Mesodermal cell (in vitro differentiated cells): Measurements from ENCODE around the gene GSX1.

ENCODE experiments used
- H3K27ac ChIP-seq: 2 replicates; pipeline ENCODE4 v1.7.0; 2013; ENCODE audit warnings: mild to moderate bottlenecking, low read depth, low read length, moderate library complexity; ENCODE audit not compliant: severe bottlenecking
- H3K36me3 ChIP-seq: 2 replicates; pipeline ENCODE4 v1.7.1; 2013; ENCODE audit warnings: mild to moderate bottlenecking, low read length, moderate library complexity; ENCODE audit not compliant: control insufficient read depth, insufficient read depth
- H3K4me1 ChIP-seq: one replicate; pipeline ENCODE4 v1.7.1; 2013; ENCODE audit warnings: mild to moderate bottlenecking, low read length; ENCODE audit not compliant: insufficient read depth, control insufficient read depth, poor library complexity, severe bottlenecking
- H3K4me3 ChIP-seq: 2 replicates; pipeline ENCODE4 v1.7.0; 2013; ENCODE audit warnings: low read length, control low read depth, mild to moderate bottlenecking; ENCODE audit not compliant: insufficient read depth, poor library complexity, severe bottlenecking; ENCODE audit errors: extremely low read depth
- H3K9me3 ChIP-seq: 2 replicates; pipeline ENCODE4 v1.7.1; 2013; ENCODE audit warnings: mild to moderate bottlenecking, low read length, moderate library complexity; ENCODE audit not compliant: control insufficient read depth
- WGBS, 2 experiments: methylation state at CpG; one replicate each; pipeline ENCODE4 v1.1.5; 2013; ENCODE audit warnings: missing lambda C conversion rate in 2 of 2; ENCODE audit not compliant: insufficient coverage in 2 of 2; 5-methylcytosine and 5-hydroxymethylcytosine counted together

The GSX1 gene

DNA sequence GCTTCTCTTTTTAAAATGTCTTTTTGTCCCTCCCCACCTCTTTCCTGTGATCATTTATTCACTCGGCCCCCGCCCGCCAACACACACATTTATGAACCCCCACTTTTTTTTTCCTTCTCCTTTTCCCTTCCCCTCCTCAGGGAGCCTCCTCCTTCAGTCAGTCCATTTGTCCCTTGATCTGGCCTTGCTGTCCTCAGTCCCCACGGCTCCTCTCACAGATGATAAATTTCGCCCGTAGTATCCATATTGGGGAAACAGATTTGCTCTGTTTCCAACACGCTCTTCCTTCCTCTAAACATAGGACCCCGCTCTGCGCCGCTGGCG, 2.0 kb downstream of the GSX1 start:
- WGBS, 2 experiments: 6 to 8% methylated on average over 6 to 11 of the region's 11 CpGs
- no peaks in the 10 kb centered on the region for H3K9me3 ChIP-seq
- no peak overlapping the region for H3K27ac ChIP-seq
- H3K4me3 ChIP-seq: no peak overlapping the region
- no peaks in the 10 kb centered on the region for H3K36me3 ChIP-seq
- H3K4me1 ChIP-seq: no peaks in the 10 kb centered on the region

DNA sequence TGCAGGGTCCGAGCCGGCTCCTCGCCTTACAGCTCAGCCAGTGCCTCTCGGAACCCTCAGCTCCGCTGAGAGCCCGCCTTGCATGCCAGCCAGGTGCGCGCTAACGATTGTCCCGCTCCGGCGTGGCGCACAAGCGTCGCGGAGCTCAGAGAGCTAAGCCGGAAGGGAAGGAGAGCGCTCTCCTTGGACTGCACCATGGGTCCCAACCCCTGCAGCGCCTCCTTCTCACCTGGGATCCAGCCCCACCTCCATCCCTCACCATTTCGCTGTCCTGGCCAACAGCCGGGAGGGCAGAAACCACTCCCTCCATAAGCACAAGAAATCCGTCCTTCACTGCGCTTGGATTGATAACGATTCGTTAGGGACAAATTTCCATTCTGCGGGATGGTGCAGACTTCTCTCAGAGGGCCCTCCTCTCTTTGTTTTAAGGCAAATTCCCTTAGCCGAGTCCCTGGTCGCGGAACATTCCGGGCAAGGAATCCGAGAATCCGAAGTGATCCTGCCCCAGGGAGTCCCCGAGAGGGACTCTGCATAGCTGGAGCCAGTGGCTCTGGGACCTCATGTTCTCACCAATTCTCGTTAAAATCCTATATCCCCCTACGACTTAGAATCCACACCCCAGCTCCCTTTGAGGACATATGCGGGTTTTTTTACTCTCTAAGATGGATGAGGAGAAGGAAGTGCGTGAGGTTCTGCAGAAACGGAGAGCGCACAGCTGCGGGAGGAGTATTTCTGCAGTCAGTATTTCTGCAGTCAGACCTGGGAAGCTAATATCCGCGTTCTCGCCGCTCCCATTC, 2.8 kb downstream of the GSX1 start:
- Histone ChIP-seq H3K36me3 (no peaks in the 10 kb centered on the region), H3K27ac (no peak overlapping the region), H3K4me3 (no peak overlapping the region), H3K4me1 (no peaks in the 10 kb centered on the region), H3K9me3 (no peaks in the 10 kb centered on the region)
- 0 to 2% methylated on average over 30 to 32 of the region's 44 CpGs for WGBS, 2 experiments

DNA sequence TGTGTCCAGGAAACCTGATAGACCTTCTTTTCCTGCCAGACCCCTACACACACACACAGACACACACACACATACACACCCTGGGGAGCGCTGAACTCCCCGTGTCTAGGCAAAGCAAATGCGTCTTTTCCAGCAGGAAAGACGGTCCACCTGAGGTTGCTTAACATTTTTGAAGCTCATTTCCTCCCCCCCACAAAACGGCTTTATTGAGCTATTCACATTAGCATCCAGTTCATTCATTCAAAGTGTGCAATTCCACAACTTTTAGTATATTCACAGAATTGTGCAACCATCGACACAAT, 3.4 kb downstream of the GSX1 start:
- WGBS, 2 experiments: 8 to 13% methylated on average over 5 to 6 of the region's 6 CpGs
- Histone ChIP-seq H3K9me3 (no peaks in the 10 kb centered on the region), H3K27ac (no peak overlapping the region), H3K4me3 (no peak overlapping the region), H3K4me1 (no peaks in the 10 kb centered on the region), H3K36me3 (no peaks in the 10 kb centered on the region)

DNA sequence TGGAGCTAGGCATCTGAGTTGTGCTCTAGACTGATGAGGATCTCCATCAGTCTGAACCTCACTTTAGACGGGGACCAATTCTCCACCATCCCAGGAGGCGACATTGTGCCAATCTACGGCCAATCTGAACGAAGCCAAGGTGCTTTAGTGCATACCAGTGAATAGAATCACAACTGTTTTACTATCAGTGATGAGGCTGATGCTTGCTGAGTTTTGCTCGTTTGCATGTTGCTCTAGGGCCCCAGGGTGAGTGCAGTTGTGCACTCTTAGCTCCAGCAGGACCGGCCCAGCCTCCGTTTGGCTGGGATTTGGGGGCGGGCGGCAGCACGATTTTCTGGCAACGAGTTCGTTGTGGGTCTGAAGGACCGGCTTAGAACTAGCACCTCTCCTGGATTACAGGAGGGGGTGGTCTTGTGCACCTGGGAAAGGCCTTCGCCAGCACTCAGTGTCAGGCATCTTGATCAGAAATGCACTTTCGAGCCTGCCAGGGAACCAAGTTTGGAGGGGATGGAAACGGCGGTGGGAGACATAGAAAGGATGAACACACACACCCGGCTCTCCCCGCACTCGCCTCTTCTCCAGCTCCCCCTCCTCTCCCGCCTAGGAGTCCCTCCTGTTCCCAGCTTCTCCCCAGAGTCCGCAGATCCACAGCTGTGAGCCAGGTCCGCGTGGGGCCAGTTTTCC, 4.4 kb downstream of the GSX1 start:
- H3K4me3 ChIP-seq: no peak overlapping the region
- H3K36me3 ChIP-seq: no peaks in the 10 kb centered on the region
- no peaks in the 10 kb centered on the region for H3K9me3 ChIP-seq
- H3K27ac ChIP-seq: no peak overlapping the region
- 0 to 1% methylated on average over 21 of the region's 24 CpGs for WGBS, 2 experiments
- no peaks in the 10 kb centered on the region for H3K4me1 ChIP-seq

DNA sequence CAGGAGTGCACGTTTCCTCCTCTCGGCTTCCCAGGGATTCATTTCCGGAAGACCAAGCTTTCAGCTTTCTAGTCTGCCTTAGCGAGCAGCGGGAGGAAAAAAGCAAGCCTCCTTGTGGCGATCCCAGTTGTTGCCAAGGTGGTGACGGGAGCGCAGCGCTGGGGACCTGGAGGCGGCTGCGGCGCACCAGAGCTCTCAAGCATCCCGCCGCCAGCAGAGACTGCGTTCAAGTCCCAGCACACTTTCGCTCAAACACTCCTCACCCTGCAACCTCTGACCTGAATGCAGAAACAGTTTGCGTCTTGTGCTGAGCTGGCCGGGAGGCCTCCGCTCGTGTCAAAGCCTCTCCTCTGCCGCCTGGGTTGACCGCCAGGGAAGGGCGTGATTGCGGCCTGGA, 4.9 kb downstream of the GSX1 start:
- Histone ChIP-seq H3K9me3 (no peaks in the 10 kb centered on the region), H3K27ac (no peak overlapping the region), H3K4me1 (no peaks in the 10 kb centered on the region), H3K36me3 (no peaks in the 10 kb centered on the region), H3K4me3 (no peak overlapping the region)
- WGBS, 2 experiments: 2 to 4% methylated on average over 20 of the region's 24 CpGs

DNA sequence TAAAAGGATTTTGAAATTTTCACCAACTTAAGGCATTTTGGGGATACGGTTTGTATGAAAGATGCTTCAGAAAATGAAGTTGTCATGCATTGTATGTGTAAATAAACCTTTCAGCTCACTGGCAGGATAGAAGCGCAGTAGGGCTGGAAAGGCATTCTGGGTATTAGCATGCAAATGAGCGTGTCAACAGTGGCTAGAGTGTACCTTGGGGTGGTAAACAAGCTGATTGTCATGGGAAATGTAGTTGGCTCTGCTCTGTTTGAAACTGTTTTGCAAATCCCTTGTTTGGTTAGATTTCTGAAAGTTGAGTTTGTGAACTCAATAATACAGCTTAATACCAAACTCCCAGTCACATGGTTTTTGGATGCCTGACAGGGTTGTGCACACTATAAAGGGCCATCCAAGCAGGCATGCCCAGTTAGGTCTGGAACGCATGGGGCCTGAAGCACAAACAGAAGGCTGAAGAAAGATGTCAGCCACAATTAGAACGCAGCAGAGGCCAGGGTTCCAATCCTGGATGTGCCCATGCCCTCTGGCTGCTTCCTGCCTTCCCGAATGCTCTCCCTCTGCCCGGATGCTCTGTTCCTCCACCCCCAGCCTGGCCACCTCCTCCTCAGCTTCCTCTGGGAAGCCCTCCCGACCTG, 14.6 kb downstream of the GSX1 start:
- Histone ChIP-seq H3K9me3 (no peaks in the 10 kb centered on the region), H3K4me1 (no peaks in the 10 kb centered on the region), H3K27ac (no peak overlapping the region), H3K4me3 (no peak overlapping the region), H3K36me3 (no peaks in the 10 kb centered on the region)
- 43 to 53% methylated on average over 7 to 8 of the region's 8 CpGs for WGBS, 2 experiments

DNA sequence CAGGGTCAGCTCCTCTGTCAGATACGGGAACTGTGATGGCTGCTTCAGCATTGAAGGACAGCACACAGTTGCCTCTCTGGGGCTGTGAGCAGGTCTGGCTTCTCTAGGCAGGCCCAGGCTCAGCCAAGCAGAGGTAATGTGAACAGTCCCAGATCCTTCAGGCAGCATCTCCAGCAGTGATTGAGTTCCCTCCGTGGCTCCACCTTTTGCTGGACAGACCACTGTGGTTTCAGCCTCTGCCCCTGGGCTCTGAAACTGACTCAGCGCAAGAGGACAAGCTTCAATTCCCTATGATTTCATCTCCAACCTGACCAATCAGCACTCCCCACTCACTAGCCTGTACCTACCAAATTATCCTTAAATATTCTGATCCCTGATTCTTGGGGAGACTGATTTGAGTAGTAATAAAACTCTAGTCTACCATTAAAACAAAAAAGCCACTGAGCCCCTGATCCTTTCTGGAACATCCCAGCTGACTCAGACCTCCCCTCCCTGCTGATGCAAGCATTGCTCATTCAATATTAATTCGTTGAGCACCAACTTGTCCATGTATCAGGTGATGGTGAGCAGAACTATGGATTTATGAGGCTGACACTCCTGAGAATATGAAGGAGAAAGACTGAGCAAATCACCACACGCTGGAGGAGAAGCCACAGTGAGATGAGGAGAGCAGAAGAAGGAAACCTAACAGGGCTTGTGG, 16.7 kb downstream of the GSX1 start:
- no peaks in the 10 kb centered on the region for H3K4me1 ChIP-seq
- no peaks in the 10 kb centered on the region for H3K9me3 ChIP-seq
- H3K4me3 ChIP-seq: no peak overlapping the region
- WGBS, 2 experiments: 82 to 85% methylated on average over 3 to 4 of the region's 5 CpGs
- H3K27ac ChIP-seq: no peak overlapping the region
- H3K36me3 ChIP-seq: no peaks in the 10 kb centered on the region

DNA sequence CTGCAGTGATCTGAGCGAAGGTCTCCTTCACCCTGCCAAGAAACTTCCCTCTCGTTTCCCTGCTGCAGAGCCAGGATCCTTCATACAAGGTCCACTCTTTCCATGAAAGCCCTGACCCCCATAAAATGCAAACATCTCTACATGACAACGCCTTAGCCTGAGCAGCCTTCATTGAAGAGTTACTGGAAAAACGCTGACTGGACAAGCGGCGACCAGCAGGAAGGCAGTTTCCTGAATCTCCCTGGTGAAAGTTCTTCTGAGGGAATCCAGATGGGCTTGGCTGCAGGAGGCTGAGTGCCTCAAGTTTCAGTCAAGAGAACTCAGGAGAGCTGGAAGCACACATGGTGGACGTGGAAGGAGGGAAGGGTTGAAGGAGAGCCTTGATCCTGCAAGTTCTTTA, 17.7 kb downstream of the GSX1 start:
- WGBS, 2 experiments: 75 to 85% methylated on average over 6 to 7 of the region's 7 CpGs
- Histone ChIP-seq H3K4me1 (no peaks in the 10 kb centered on the region), H3K4me3 (no peak overlapping the region), H3K36me3 (no peaks in the 10 kb centered on the region), H3K9me3 (no peaks in the 10 kb centered on the region), H3K27ac (no peak overlapping the region)

DNA sequence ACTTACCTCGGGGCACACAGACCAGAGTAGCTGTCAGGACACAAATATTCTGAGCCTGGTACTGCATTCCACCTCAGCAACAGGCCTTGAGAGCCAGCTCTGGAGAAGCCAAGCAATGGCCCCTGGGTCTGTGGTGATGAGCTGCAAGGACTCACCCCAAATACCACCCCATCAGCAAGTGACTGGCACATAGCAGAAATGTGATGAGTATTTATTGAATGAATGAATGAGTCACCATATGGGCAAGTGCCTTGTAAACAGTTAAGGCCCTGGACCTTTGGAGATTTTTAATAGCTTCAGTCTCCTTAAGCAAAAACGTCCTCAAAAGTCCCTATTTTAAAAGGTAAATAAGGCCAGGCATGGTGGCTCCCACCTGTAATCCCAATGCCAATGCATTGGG, 18.2 kb downstream of the GSX1 start:
- H3K4me3 ChIP-seq: no peak overlapping the region
- 40 to 60% methylated on average over 1 of the region's 2 CpGs for WGBS, 2 experiments
- no peak overlapping the region for H3K27ac ChIP-seq
- no peaks in the 10 kb centered on the region for H3K9me3 ChIP-seq
- H3K36me3 ChIP-seq: no peaks in the 10 kb centered on the region
- H3K4me1 ChIP-seq: no peaks in the 10 kb centered on the region

DNA sequence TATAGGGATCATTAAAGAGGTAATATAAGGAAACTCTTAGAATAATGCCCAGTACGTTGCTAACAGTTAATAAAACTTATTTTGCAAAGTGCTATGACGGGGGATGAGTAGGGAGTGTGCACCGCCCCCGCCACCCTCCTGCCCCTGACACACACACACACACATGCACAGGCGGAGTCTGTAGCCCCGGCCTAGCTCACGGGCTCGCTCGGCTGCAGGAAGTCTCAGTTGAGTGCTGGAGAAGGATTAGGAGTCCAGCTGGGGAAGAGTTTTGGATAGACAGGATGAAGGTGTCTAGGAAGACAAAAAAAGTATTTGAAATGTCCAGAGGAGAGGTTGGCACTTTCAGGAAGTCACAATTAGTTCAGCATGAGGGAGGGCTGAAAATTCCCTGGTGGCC, 21.5 kb downstream of the GSX1 start:
- Histone ChIP-seq H3K36me3 (no peaks in the 10 kb centered on the region), H3K4me1 (no peaks in the 10 kb centered on the region), H3K27ac (no peak overlapping the region), H3K9me3 (no peaks in the 10 kb centered on the region), H3K4me3 (no peak overlapping the region)
- WGBS, 2 experiments: 90 to 100% methylated on average over 1 to 2 of the region's 9 CpGs
